OCI-LY7 (cell line): Measurements from ENCODE around the gene MAEA. TPM values are rescaled to one million over a fixed set of nuclear protein-coding genes. Genes with fewer than 3 reads are reported as not detected.

ENCODE experiments used
- BruUV-seq: library from RNA; stranded (reverse); fragments of 400-500 nt; replicated peaks from 2 replicates; lab custom pipeline; 2021; lab: Mats Ljungman, UMichigan
- CTCF ChIA-PET: fragments of 300-600 bp; sonication (Branson Sonifier 250); formaldehyde crosslinking; loops from one replicate; lab custom pipeline; 2022; ENCODE audit warnings: antibody characterized with exemption; ENCODE audit not compliant: unreplicated experiment; lab: Charles Lee
- POLR2A ChIA-PET: fragments of 300-600 bp; sonication (Branson Sonifier 250); formaldehyde crosslinking; loops from one replicate; lab custom pipeline; 2022; ENCODE audit warnings: antibody characterized with exemption; lab: Charles Lee
- DNase-seq: peaks from one replicate; pipeline ENCODE4 v3.0.0-alpha.2; 2015; ENCODE audit warnings: low spot score
- H2AFZ ChIP-seq: fragments of 200-600 bp; sonication (generic), shearing (Covaris generic); 2 replicates; pipeline ENCODE4 v1.6.1; 2014; ENCODE audit warnings: mild to moderate bottlenecking, antibody characterized with exemption, low read length, moderate library complexity
- H3K27ac ChIP-seq: fragments of 200-600 bp; sonication (generic); 2 replicates; pipeline ENCODE4 v1.5.1; 2014; ENCODE audit warnings: mixed run types, low read depth, mild to moderate bottlenecking, moderate library complexity, low read length, inconsistent platforms; ENCODE audit not compliant: poor library complexity, severe bottlenecking
- H3K36me3 ChIP-seq: fragments of 200-600 bp; sonication (generic); 2 replicates; pipeline ENCODE4 v1.6.1; 2014; ENCODE audit warnings: mild to moderate bottlenecking, antibody characterized with exemption, low read length, moderate library complexity, mixed read lengths; ENCODE audit not compliant: insufficient read depth
- H3K4me1 ChIP-seq: fragments of 200-600 bp; sonication (generic); 2 replicates; pipeline ENCODE4 v1.5.1; 2014; ENCODE audit warnings: mild to moderate bottlenecking, low read length; ENCODE audit not compliant: insufficient read depth, poor library complexity, severe bottlenecking
- H3K4me2 ChIP-seq: fragments of 200-600 bp; sonication (generic); 2 replicates; pipeline ENCODE4 v1.6.1; 2014; ENCODE audit warnings: mild to moderate bottlenecking, low read length
- H3K4me3 ChIP-seq: fragments of 200-600 bp; sonication (generic); 2 replicates; pipeline ENCODE4 v1.5.1; 2014; ENCODE audit warnings: mild to moderate bottlenecking, low read depth, low read length; ENCODE audit not compliant: poor library complexity, severe bottlenecking
- H3K79me2 ChIP-seq: fragments of 200-600 bp; sonication (generic); 2 replicates; pipeline ENCODE4 v1.6.1; 2016; ENCODE audit warnings: low read depth, mild to moderate bottlenecking, low read length, moderate library complexity, mixed read lengths; ENCODE audit not compliant: insufficient read depth
- H3K9me2 ChIP-seq: fragments of 200-600 bp; sonication (generic); 2 replicates; pipeline ENCODE4 v1.6.1; 2016; ENCODE audit warnings: mild to moderate bottlenecking, low read length, mixed read lengths; ENCODE audit not compliant: insufficient read depth
- H3K9me3 ChIP-seq: fragments of 200-600 bp; sonication (generic); 2 replicates; pipeline ENCODE4 v1.6.1; 2014; ENCODE audit warnings: mild to moderate bottlenecking, mixed run types, low read length, mixed read lengths
- H4K20me1 ChIP-seq: fragments of 200-600 bp; sonication (generic); 2 replicates; pipeline ENCODE4 v1.6.1; 2014; ENCODE audit warnings: mild to moderate bottlenecking, antibody characterized with exemption, low read length, moderate library complexity, mixed read lengths; ENCODE audit not compliant: insufficient read depth
- CTCF ChIP-seq: fragments of 200-600 bp; sonication (generic); conservative IDR thresholded peaks from 2 replicates; pipeline ENCODE4 v1.5.1; 2014; ENCODE audit warnings: mild to moderate bottlenecking, antibody characterized with exemption, low read length, moderate library complexity, mixed read lengths
- EZH2phosphoT487 ChIP-seq: fragments of 200-600 bp; sonication (generic); IDR thresholded peaks from 2 replicates; pipeline ENCODE4 v1.6.1; 2018; ENCODE audit warnings: low read depth, borderline replicate concordance, mild to moderate bottlenecking, mixed run types, antibody characterized with exemption, low read length, moderate library complexity, mixed read lengths
- intact Hi-C: fragments of 100-400 bp; cut with micrococcal nuclease; formaldehyde crosslinking; loops from one replicate; pipeline ENCODE4 v1.10.0; 2022; ENCODE audit not compliant: unreplicated experiment
- total RNA-seq, 2 experiments: library from RNA; depleted of rRNA in 1 of 2; stranded (reverse); fragments of >200 nt in 1 of 2; shearing (Covaris generic) in 1 of 2; gene quantifications; 2 replicates each; pipeline ENCODE4 v1.2.3, GENCODE V29; 2014 to 2022

MAEA gene
- total RNA-seq, 2 experiments from 2014 or later: 53.2 to 59.3 TPM

DNA sequence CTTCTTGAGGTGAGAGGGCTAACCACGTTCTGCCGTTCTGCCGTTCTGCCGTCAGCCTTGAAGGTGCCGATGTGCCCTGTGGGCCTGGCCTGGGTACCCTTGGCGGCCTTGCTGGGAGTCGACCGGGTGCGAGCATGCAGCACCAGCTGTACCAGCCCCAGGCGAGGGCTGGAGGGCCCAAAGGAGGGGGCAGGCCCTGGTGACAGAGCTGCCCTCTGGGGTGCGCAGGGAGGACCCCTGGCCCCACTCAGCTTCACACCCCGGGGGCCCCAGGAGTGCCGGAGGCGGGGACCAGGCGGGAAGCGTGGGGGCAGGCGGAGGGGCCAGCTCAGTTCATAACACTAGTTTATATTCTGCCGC lies 79.4 kb downstream of the MAEA start:
- no peaks in the 10 kb centered on the region for H3K79me2 ChIP-seq
- no peak overlapping the region for H3K27ac ChIP-seq
- H2AFZ ChIP-seq: no peak overlapping the region
- DNase-seq: no peak
- no peaks in the 10 kb centered on the region for H3K9me2 ChIP-seq
- no peak overlapping the region for H3K4me2 ChIP-seq
- intact Hi-C loops: no loop called here
- peaks cover 20% of the 10 kb centered on the region for H3K36me3 ChIP-seq
- H3K4me1 ChIP-seq: no peaks in the 10 kb centered on the region
- no peaks in the 10 kb centered on the region for H3K9me3 ChIP-seq
- no peak for TF ChIP-seq CTCF
- TF ChIP-seq EZH2phosphoT487: no peak
- H3K4me3 ChIP-seq: no peak overlapping the region
- ChIA-PET POLR2A (no interaction called here), CTCF (no interaction called here)
- no TSS peak for BruUV-seq
- no peaks in the 10 kb centered on the region for H4K20me1 ChIP-seq

GRCh38 chr4:1369479-1370079 lies 79.9 kb downstream of the MAEA start:
- Histone ChIP-seq H3K9me3 (no peaks in the 10 kb centered on the region), H3K36me3 (peaks cover 20% of the 10 kb centered on the region), H3K4me1 (no peaks in the 10 kb centered on the region), H2AFZ (no peak overlapping the region), H3K9me2 (no peaks in the 10 kb centered on the region), H3K4me2 (no peak overlapping the region), H4K20me1 (no peaks in the 10 kb centered on the region), H3K79me2 (no peaks in the 10 kb centered on the region), H3K4me3 (no peak overlapping the region), H3K27ac (no peak overlapping the region)
- POLR2A ChIA-PET: no interaction called here
- TF ChIP-seq CTCF (no peak), EZH2phosphoT487 (no peak)
- CTCF ChIA-PET: no interaction called here
- DNase-seq: no peak
- no TSS peak for BruUV-seq
- intact Hi-C loops: no loop called here

- no peaks in the 10 kb centered on the region for H3K9me2 ChIP-seq
- no peak overlapping the region for H2AFZ ChIP-seq
- TF ChIP-seq CTCF (no peak), EZH2phosphoT487 (no peak)
- no peaks in the 10 kb centered on the region for H3K9me3 ChIP-seq
- H3K4me1 ChIP-seq: no peaks in the 10 kb centered on the region
- H3K27ac ChIP-seq: no peak overlapping the region
- H3K4me2 ChIP-seq: no peak overlapping the region
- H3K36me3 ChIP-seq: peaks cover 20% of the 10 kb centered on the region
- H3K4me3 ChIP-seq: no peak overlapping the region
- intact Hi-C loops: no loop called here
- H3K79me2 ChIP-seq: no peaks in the 10 kb centered on the region
- CTCF ChIA-PET: no interaction called here
- DNase-seq: no peak
- no TSS peak for BruUV-seq
- no peaks in the 10 kb centered on the region for H4K20me1 ChIP-seq
- POLR2A ChIA-PET: no interaction called here
These were observed 80.8 kb downstream of the MAEA start for GRCh38 chr4:1370321-1371124.
